T-helper 22 cell (primary cell): ENCODE measurements around the gene CREB3.

Experiments
- DNase-seq: peaks from one replicate; pipeline ENCODE4 v3.0.0-alpha.2; 2020; ENCODE audit warnings: low read depth

The CREB3 gene

GRCh38 chr9:35781066-35781465 lies 48.6 kb downstream of the CREB3 start:
- no peak for DNase-seq

DNA sequence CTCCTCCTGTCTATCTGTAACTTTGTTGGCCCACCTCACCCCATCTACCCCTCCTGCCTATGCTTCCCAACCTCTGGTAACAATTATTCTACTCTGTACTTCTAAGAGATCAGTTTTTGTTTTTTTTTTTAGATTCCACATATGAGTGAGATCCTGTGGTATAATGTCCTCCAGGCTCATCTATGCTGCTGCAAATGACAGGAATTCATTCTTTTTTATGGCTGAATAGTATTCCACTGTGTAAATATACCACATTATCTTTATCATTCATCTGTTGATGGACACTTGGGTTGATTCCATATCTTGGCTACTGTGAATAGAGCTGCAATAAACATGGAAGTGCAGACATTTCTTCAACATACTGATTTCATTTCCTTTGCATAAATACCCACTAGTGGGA lies 51.0 kb downstream of the CREB3 start:
- no peak for DNase-seq
